Measurements from ENCODE around the gene WBP2.

DNA sequence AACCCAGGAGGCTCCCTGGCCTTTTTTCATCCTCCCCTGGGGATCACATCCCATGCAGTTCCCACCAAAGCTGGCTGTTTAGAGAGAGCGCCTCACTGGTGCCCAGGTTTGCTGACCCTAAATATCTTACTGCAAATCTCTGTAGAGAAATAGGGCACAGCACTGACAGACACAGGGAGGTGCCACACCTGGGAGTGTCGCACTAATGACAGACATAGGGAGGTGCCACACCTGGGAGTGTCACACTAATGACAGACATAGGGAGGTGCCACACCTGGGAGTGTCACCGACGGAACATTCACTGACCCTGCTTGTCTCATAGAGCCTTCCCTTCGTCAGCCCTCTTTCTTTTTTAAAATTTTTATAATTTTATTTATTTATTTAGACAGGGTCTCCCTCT, 44.9 kb downstream of the WBP2 start:
- TF ChIP-seq, protein P1, sequence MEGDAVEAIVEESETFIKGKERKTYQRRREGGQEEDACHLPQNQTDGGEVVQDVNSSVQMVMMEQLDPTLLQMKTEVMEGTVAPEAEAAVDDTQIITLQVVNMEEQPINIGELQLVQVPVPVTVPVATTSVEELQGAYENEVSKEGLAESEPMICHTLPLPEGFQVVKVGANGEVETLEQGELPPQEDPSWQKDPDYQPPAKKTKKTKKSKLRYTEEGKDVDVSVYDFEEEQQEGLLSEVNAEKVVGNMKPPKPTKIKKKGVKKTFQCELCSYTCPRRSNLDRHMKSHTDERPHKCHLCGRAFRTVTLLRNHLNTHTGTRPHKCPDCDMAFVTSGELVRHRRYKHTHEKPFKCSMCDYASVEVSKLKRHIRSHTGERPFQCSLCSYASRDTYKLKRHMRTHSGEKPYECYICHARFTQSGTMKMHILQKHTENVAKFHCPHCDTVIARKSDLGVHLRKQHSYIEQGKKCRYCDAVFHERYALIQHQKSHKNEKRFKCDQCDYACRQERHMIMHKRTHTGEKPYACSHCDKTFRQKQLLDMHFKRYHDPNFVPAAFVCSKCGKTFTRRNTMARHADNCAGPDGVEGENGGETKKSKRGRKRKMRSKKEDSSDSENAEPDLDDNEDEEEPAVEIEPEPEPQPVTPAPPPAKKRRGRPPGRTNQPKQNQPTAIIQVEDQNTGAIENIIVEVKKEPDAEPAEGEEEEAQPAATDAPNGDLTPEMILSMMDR (IDR thresholded peaks at IDR 0.05 in 8 of 11, conservative IDR thresholded peaks at IDR 0.05 in 3 of 11): no peak
- no peak for TF ChIP-seq POLR2A (IDR thresholded peaks at IDR 0.05)

Data from spleen (tissue), 7 donors.